NCI-H146 (cell line): ENCODE results near the gene DGAT2L6.
A peak's percentile ranks its signal among the peaks of the same experiment; 100 is the strongest.

Experiments used
- DNase-seq: peaks from one replicate; lab custom pipeline; 2025; lab: John Stamatoyannopoulos, UW

Gene DGAT2L6

DNA sequence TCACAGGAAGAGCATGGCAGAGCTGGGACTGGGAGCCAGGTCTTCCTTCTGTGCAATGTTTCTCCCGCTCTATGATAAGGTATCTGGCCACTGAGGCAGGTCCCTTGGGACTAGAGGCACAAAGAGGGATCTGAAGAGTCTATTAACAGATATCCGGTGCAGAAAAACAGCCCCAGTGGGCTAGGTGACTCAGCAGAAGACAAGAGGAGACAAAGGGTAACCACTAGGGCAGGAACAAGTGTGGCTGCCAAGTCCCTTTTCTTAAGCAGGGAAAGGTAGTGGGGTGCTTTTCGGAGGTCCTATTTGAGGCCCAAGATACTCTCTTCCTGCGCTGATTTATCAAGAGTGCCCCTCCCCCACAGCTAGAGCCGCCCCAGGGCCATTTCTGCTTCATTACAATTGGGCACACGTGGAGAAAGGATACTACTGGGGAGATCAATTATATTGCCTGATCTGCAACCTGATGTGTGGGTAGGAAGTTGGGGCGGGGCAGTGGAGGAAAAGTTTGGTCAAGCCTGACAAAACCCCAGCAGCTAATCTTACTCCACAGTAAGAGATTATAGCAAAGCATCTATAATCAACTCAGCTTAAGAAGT lies at the start of gene DGAT2L6:
Gene DGAT2L6, plus strand, starts transcription at position 546 of the 596 bp plus-strand sequence. CDS start 100 bp downstream, outside the sequence.
- DNase-seq, result no peak

- no peak for DNase-seq
These were observed 49.2 kb upstream of the DGAT2L6 start for GRCh38 chrX:70128071-70128470.

GRCh38 chrX:70129816-70130215 lies 47.5 kb upstream of the DGAT2L6 start:
- no peak for DNase-seq

DNA sequence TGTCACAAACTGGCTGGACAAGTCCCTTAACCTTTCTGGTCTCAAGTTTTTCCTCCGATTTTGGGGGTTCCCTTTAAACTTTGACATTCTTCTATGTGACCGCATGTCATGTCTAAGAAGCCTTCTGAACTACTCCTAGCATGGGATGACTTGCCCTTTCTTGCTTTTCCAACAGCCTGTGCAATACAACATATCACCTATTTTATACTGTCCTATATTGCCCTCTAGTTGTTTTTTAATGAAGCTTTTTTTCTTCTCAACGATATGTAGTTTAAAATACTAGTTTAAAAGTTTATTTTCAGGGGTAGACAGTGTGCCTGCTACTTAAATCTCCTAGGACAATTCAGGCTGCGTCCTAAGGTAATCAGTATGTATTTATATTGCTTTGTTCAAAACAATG lies 45.1 kb upstream of the DGAT2L6 start:
- DNase-seq, result no peak

GRCh38 chrX:70132877-70133302 lies 44.4 kb upstream of the DGAT2L6 start:
- DNase-seq, result no peak

DNA sequence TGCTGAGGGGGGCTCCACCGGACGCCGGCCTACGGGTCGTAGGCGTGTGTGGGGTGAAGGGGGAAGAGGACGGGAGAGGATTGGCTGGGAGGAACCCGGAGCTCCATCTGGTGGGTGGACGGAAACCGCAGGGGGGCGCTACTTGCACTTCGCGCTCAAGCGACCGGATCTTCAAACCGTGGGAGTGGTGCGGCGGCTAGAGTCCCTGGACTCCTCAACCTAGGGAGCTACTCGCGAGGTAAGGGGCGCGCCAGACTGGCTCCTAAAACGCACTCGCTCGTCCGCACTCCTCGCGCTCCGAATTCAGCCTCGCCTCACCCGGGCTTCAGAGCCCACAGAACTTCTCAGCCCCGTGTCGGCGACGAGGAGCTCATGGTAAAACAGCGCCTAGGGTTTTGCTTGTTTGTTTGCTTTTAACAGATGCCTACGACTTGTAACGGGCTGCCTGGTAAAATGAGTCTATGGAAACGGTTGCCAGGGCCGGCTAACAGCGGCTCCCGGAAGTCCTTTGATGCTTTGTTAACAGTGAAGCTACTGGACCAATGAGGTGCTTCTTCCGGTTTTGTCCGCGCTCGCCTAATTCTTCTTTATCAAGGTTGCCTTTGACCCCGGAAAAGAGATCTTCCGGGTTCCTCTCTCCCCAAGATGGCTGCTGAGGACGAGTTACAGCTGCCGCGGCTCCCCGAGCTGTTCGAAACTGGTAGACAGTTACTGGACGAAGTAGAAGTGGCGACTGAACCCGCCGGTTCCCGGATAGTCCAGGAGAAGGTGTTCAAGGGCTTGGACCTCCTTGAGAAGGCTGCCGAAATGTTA lies 43.8 kb upstream of the DGAT2L6 start, which contains the start of gene IGBP1:
Gene IGBP1, plus strand, starts transcription at position 145 of the 813 bp plus-strand sequence. Its CDS starts 501 bp downstream, at position 646.
- peak; percentile 93 for DNase-seq

DNA sequence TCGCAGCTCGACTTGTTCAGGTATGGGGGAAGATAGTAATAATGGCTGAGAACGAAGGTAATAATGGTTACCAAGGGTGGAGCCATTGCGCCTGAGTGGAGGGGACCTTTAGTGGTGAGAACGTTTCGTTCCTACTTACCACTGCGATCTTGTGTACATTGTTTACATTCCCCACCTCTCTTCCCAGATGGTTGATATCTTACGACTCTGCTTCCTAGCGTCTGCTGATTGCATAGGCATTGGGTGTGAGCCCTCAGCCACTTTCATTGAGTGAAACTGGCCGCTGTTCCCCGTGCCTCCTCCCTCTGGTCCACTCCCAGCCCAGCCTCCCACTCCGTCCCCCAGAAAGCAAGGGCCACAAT lies 43.2 kb upstream of the DGAT2L6 start:
- DNase-seq, result peak; percentile 42

DNA sequence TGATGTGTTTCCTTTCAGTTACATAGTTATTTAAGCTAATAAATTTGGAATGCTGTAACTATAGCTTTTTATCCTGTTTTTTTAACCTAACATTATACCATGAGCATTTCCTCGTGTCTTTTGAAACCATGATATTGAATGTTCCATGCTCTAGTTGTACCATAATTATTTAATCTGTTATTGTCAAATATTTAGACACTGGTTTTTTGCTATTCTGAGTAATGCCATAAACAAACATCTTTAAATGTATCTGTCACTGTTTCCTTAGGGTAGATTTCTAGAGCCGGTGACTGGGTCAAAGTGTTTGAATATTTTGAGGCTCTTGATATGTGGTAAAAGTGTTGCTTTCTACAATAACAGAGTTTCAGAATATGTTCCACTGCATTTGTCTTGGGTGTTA lies 38.7 kb upstream of the DGAT2L6 start:
- DNase-seq, result no peak

DNA sequence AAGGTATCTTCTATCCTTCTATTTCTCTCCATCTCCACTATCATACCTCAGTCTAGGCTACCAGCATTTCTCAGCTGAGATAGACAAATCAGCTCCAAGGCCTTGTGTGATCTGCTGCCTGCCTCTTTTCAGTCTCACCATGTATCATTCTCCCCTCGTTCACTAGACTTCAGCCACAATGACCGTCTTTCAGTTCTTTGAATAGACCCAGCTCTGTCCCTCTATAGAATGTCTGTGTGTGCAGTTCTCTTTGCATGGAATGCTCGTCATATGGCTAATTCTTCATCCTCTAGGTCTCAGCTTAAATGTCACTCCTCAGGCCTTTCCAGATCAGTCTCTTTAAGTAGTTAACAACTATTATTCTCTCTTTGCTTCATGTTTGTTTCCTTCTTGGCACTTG lies 37.5 kb upstream of the DGAT2L6 start:
- no peak for DNase-seq

- DNase-seq, result no peak
These were observed 35.9 kb upstream of the DGAT2L6 start for GRCh38 chrX:70141373-70141772.

- no peak for DNase-seq
These were observed 10.4 kb upstream of the DGAT2L6 start for GRCh38 chrX:70166601-70167590.

- DNase-seq, result peak; percentile 44
These were observed 8.8 kb upstream of the DGAT2L6 start for GRCh38 chrX:70168238-70169188.

GRCh38 chrX:70169281-70169680 lies 8.0 kb upstream of the DGAT2L6 start:
- DNase-seq, result no peak

GRCh38 chrX:70171624-70172023 lies 5.7 kb upstream of the DGAT2L6 start:
- DNase-seq, result no peak

- no peak for DNase-seq
These were observed 5.1 kb upstream of the DGAT2L6 start for GRCh38 chrX:70172221-70172620.

- DNase-seq, result no peak
These were observed 4.3 kb upstream of the DGAT2L6 start for GRCh38 chrX:70172964-70173363.

GRCh38 chrX:70174754-70175153 lies 2.5 kb upstream of the DGAT2L6 start:
- peak; percentile 81 for DNase-seq

GRCh38 chrX:70175338-70175737 lies 1.9 kb upstream of the DGAT2L6 start:
- DNase-seq, result no peak

DNA sequence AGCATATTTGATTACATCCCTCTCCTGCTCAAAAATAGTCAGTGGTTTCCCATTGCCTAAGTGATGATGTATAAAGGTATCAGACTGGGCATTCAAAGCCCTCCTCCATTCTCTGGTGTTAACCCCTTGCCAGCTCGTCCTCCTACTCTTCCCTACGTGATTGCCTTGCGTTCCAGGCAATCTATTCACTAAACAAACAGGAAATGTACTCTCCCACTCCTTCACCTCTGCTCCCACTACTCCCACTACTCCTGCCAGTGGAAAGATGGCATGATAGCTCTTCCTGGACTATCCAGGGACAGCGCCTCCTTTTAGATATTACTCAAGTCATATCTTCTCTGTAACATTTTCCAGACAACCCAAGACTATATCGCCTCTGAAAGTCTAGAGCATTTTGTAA lies 5.8 kb downstream of the DGAT2L6 start:
- DNase-seq, result no peak

DNA sequence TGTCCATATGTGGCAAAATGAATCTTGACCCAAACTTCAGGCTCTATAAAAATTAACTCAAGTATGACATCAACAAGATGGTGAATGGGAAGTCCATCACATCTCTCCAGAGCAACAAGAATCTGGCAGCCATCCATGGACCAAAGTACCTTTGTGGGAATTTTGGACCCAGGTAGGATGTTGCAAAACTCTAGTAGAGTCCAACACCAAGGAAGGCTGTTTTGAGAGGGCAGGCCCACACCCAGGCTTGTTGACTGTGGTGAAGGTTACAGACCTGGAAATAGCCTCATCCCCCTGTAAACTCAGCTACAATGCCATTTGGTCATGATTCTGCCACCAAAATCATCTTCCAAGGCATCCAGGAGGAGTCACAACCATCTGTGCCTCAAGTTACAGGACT lies 12.9 kb downstream of the DGAT2L6 start:
- DNase-seq, result no peak
